Measurements from ENCODE around the gene KCNQ1. TPM values are rescaled to one million over a fixed set of nuclear protein-coding genes. Genes with fewer than 3 reads are reported as not detected.
A peak's percentile ranks its signal among the peaks of the same experiment; 100 is the strongest.

The KCNQ1 gene
- total and polyA plus RNA-seq, 9 of the 15 experiments (the other 6 are each of a cell fraction or from before 2014, with no cell fraction given), result 0.44 TPM; not detected in 8

GRCh38 chr11:2813968-2814367, 369.2 kb downstream of the KCNQ1 start:
- no peak overlapping the region for H2AFZ ChIP-seq (ENCODE audit: low read depth, low read length)
- no peak overlapping the region for H3K27ac ChIP-seq (ENCODE audit: extremely low read depth, low read depth, low read length)
- 0 out of 2 replicates have a peak, but pooled peaks cover 6% of the 10 kb centered on the region for H3K9me3 ChIP-seq (replicated peaks; ENCODE audit: control insufficient read depth, insufficient read depth, low read depth, low read length)
- H3K4me2 ChIP-seq (ENCODE audit: insufficient read depth, low read length), result no peak overlapping the region
- H3K9ac ChIP-seq (ENCODE audit: insufficient read depth in 1 of 2, low read depth in 2 of 2, low read length in 2 of 2), result no peak overlapping the region
- ChIA-PET POLR2A (interaction anchor here (0.6 to 0.7 kb wide), 2 partner anchors 22 to 142 kb away, joined by 3 read pairs; no protein-coding TSS in a partner anchor), CTCF (ENCODE audit: low intra/inter-chr PET ratio) (no interaction called here)
- intact Hi-C loops (cut with micrococcal nuclease), result no loop called here
- FAIRE-seq, result no peak
- in situ Hi-C loops (cut with MboI), result no loop called here
- no TSS peak for BruUV-seq (replicated peaks)
- TF ChIP-seq NFE2L1 (tag; IDR thresholded peaks at IDR 0.05; ENCODE audit: borderline replicate concordance, low read depth) (no peak), ZBTB9 (CRISPR knock-in tag; IDR thresholded peaks at IDR 0.05) (no peak), XRCC3 (IDR thresholded peaks at IDR 0.05) (no peak), SMARCB1 (IDR thresholded peaks at IDR 0.05; ENCODE audit: insufficient read length, low read depth) (no peak), HDAC1 (IDR thresholded peaks at IDR 0.05) (0 out of 4 replicates have a peak, but pooled peaks of 1 of the 2 experiments have one; percentile 35), POLR3A (IDR thresholded peaks at IDR 0.05; ENCODE audit: borderline replicate concordance, extremely low read depth, insufficient read depth, insufficient read length) (no peak), MTA1 (IDR thresholded peaks at IDR 0.05; ENCODE audit: borderline replicate concordance) (no peak)
- no peak for DNase-seq (ENCODE audit: extremely low read depth in 1 of 4, low spot score in 3 of 4)
- WGBS (ENCODE audit: insufficient coverage, low coverage, missing lambda C conversion rate), result 7% methylated on average over 1 of the region's 1 CpG
- H4K20me1 ChIP-seq (replicated peaks; ENCODE audit: control insufficient read depth, insufficient read depth, low read length), result no peaks in the 10 kb centered on the region
- 0 out of 5 replicates have a peak, but pooled peaks cover 0 to 5% of the 10 kb centered on the region in 2 experiments for H3K27me3 ChIP-seq (ENCODE audit: control insufficient read depth in 2 of 2, insufficient read depth in 2 of 2, low read length in 2 of 2)
- no peak for ATAC-seq
- no peaks in the 10 kb centered on the region for H3K36me3 ChIP-seq (ENCODE audit: control insufficient read depth, insufficient read depth, low read length)
- peaks cover 19 to 34% of the 10 kb centered on the region in 2 experiments for H3K4me1 ChIP-seq (replicated peaks in 1 of 2; ENCODE audit: control insufficient read depth in 2 of 2, insufficient read depth in 2 of 2, low read length in 2 of 2)
- no peaks in the 10 kb centered on the region for H3K79me2 ChIP-seq (ENCODE audit: control insufficient read depth, insufficient read depth, low read length)
- H3K9me1 ChIP-seq (ENCODE audit: control insufficient read depth, insufficient read depth, low read length), result no peaks in the 10 kb centered on the region
- H3K4me3 ChIP-seq, result no peak overlapping the region
